Ascending aorta (tissue), 2 donors: ENCODE measurements around the gene ECE2. TPM values are rescaled to one million over a fixed set of nuclear protein-coding genes. Genes with fewer than 3 reads are reported as not detected.

Experiments
- DNase-seq, 2 donors: peaks; one replicate each; pipeline ENCODE4 v3.0.0-alpha.2; 2019; ENCODE audit warnings: low spot score in 2 of 2
- H3K27ac ChIP-seq, 2 donors: fragments of 200-600 bp; sonication (generic); one replicate each; pipeline ENCODE4 v1.5.1; 2016 to 2017; ENCODE audit warnings: mild to moderate bottlenecking in 1 of 2
- H3K27me3 ChIP-seq: fragments of 200-600 bp; sonication (generic); one replicate; pipeline ENCODE4 v1.5.1; 2017
- H3K36me3 ChIP-seq, 2 donors: fragments of 200-600 bp; sonication (generic); one replicate each; pipeline ENCODE4 v1.5.1; 2016
- H3K4me1 ChIP-seq, 2 donors: fragments of 200-600 bp; sonication (generic); one replicate each; pipeline ENCODE4 v1.5.1; 2016 to 2017; ENCODE audit warnings: mild to moderate bottlenecking in 1 of 2
- H3K4me3 ChIP-seq, 2 donors: fragments of 200-600 bp; sonication (generic); one replicate each; pipeline ENCODE4 v1.5.1; 2016 to 2017; ENCODE audit warnings: mild to moderate bottlenecking in 1 of 2
- H3K9me3 ChIP-seq, 2 donors: fragments of 200-600 bp; sonication (generic); one replicate each; pipeline ENCODE4 v1.5.1; 2016
- intact Hi-C: fragments of 100-400 bp; cut with DNase I; formaldehyde crosslinking; loops from one replicate; pipeline ENCODE4 v1.15.1; 2023
- total RNA-seq: library from RNA; depleted of rRNA; stranded (reverse); fragments of >200 nt; gene quantifications from one replicate; pipeline ENCODE4 v1.1.0, GENCODE V29; 2016
- TF ChIP-seq, protein P1 (sequence below), 3 experiments: fragments of 200-600 bp in 2 of 3; fragments of 450-650 bp in 1 of 3; sonication (generic) in 2 of 3; IDR thresholded peaks; one replicate each; pipeline ENCODE4 v1.5.1; 2016 to 2019; ENCODE audit warnings: antibody characterized with exemption in 3 of 3, mild to moderate bottlenecking in 1 of 3, moderate library complexity in 1 of 3

Gene ECE2
- total RNA-seq, 1 donor from 2014 or later, result not detected

DNA sequence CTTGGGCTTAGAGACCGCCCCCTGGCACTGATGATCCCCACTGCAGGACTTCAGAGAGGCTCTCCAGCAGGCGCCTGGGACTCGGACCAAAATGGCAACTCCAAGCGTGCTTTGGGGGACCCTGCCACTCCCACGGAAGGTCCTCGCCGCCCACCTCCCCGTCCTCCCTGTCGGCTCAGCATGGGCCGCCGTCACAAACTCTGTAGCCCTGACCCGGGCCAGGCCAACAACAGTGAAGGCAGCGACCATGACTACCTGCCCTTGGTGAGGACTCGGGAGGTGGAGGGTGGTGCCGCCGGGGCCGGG, 34.7 kb upstream of the ECE2 start:
- intact Hi-C loops, result no loop called here
- H3K36me3 ChIP-seq, result peaks cover 31 to 38% of the 10 kb centered on the region in 2 donors
- H3K27ac ChIP-seq, result no peak overlapping the region

GRCh38 chr3:184241447-184242296, 34.1 kb upstream of the ECE2 start:
- TF ChIP-seq, protein P1, sequence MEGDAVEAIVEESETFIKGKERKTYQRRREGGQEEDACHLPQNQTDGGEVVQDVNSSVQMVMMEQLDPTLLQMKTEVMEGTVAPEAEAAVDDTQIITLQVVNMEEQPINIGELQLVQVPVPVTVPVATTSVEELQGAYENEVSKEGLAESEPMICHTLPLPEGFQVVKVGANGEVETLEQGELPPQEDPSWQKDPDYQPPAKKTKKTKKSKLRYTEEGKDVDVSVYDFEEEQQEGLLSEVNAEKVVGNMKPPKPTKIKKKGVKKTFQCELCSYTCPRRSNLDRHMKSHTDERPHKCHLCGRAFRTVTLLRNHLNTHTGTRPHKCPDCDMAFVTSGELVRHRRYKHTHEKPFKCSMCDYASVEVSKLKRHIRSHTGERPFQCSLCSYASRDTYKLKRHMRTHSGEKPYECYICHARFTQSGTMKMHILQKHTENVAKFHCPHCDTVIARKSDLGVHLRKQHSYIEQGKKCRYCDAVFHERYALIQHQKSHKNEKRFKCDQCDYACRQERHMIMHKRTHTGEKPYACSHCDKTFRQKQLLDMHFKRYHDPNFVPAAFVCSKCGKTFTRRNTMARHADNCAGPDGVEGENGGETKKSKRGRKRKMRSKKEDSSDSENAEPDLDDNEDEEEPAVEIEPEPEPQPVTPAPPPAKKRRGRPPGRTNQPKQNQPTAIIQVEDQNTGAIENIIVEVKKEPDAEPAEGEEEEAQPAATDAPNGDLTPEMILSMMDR (IDR thresholded peaks at IDR 0.05), result peak in 1 of 3 experiments; percentile 24
- Histone ChIP-seq H3K36me3 (peaks cover 31 to 38% of the 10 kb centered on the region in 2 donors), H3K4me3 (no peak overlapping the region), H3K4me1 (no peaks in the 10 kb centered on the region), H3K27me3 (no peaks in the 10 kb centered on the region), H3K9me3 (no peaks in the 10 kb centered on the region), H3K27ac (no peak overlapping the region)
- DNase-seq, result no peak
- intact Hi-C loops, result no loop called here

More for the DNA sequence above, 34.7 kb upstream of the ECE2 start:
- no peak for DNase-seq
- no peaks in the 10 kb centered on the region for H3K27me3 ChIP-seq
- H3K4me1 ChIP-seq, result no peaks in the 10 kb centered on the region
- no peaks in the 10 kb centered on the region for H3K9me3 ChIP-seq
- TF ChIP-seq, protein P1 (IDR thresholded peaks at IDR 0.05), result no peak
- no peak overlapping the region for H3K4me3 ChIP-seq

- Histone ChIP-seq H3K4me3 (no peak overlapping the region), H3K27ac (no peak overlapping the region), H3K4me1 (no peaks in the 10 kb centered on the region), H3K27me3 (no peaks in the 10 kb centered on the region), H3K36me3 (peaks cover 31 to 38% of the 10 kb centered on the region in 2 donors), H3K9me3 (no peaks in the 10 kb centered on the region)
- DNase-seq, result no peak
- TF ChIP-seq, protein P1 (IDR thresholded peaks at IDR 0.05), result no peak
- intact Hi-C loops, result no loop called here
These were observed 33.5 kb upstream of the ECE2 start for GRCh38 chr3:184242297-184242685.

DNA sequence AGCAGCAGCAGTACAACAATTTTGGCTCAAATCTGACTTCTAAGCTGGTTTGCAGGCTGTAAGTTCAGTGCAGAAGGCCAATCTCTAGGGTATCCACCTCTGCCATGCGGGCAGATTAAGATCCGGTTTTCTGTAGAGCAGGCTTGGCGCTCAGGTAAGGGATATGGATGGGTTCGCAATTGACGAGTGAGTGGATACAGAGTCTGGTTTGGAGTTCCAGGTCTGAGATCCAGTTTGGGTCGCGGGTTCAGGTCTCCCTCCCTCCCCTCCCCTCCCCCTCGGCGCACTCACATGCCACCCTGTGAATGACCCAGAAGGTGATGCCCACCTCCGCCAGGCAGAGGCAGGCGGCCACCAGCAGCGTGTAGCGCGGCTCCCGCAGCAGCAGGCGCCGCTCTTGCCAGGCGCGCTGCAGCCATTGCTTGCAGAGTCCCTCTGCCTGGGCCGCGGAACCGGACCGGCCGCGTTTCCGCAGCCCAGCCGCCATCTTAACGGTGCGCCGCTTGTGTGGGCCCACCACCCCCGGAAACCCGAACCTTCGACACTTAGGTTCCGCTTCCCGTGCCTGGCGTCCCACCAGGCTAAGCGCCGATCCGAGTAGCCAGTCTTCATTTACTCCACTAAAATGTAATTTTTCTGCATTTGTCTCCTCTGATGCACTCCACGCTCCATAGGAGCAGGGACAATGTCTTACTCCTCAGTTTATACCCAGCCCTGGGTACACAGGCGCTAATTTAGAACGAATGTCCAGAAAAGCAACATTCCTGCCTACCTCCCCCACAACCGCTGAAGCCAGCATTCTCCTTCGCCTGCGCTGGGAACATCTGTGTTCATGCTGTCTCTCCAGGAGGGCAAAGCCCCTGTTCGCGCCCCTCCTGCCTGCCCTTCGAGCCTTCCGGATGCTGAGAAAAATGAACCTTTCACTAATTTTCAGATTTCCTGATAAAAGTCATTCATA, 27.1 kb upstream of the ECE2 start, which contains the start of gene ALG3:
Gene ALG3 (minus strand): TSS at position 509 of the 958 bp plus-strand sequence. CDS start 22 bp downstream, at position 487.
- Histone ChIP-seq H3K4me1 (peaks cover 0 to 14% of the 10 kb centered on the region in 2 donors), H3K27me3 (no peaks in the 10 kb centered on the region), H3K9me3 (no peaks in the 10 kb centered on the region), H3K27ac (peak within 1 kb of the TSS; percentile 58 to 64), H3K36me3 (peaks cover 18 to 21% of the 10 kb centered on the region in 2 donors), H3K4me3 (peak within 1 kb of the TSS; percentile 70 to 86)
- intact Hi-C loops, result loop anchor here (1.0 to 5.0 kb wide), 7 partner anchors 51 to 351 kb away; partner anchors contain the start of genes ABCF3, AP2M1, DVL3 and EIF2B5
- TF ChIP-seq, protein P1 (IDR thresholded peaks at IDR 0.05), result no peak
- DNase-seq, result peak in 1 of 2 donors; percentile 87

DNA sequence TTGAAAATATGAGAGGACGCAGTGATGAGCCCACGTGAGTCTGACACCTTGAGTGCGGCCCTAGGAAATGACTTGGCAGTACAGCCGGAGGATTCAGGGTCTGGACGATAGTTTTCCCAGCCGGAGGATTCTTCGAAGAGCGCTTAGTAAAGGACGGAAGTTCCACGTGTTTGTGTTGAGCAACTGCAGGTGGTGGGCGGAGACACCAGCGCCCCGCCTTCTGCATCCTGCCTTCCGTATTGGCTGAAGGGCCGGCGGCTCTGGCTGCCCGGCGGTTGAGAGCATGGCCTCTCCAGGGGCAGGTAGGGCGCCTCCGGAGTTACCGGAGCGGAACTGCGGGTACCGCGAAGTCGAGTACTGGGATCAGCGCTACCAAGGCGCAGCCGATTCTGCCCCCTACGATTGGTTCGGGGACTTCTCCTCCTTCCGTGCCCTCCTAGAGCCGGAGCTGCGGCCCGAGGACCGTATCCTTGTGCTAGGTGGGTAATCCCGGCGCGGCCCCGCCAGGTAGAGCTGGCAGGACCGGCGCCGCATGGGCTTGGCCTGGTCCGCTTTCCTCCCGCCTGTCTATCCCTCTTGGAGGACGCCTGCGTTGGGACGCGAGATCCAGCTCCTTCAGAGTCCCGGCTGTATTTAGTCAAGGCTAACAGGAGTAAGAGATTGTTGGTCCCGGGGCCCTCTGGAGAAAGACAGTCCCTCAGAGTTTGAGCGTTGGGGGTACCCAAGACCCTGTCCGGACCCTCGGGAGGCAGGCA, 26.2 kb upstream of the ECE2 start, which contains the start of gene EEF1AKMT4:
Gene EEF1AKMT4 (plus strand): TSS at position 261 of the 755 bp plus-strand sequence. CDS start 23 bp downstream, at position 284.
- Histone ChIP-seq H3K4me1 (peaks cover 0 to 14% of the 10 kb centered on the region in 2 donors), H3K9me3 (no peaks in the 10 kb centered on the region), H3K27me3 (no peaks in the 10 kb centered on the region), H3K36me3 (peaks cover 10 to 12% of the 10 kb centered on the region in 2 donors), H3K27ac (peak within 1 kb of the TSS; percentile 58 to 64), H3K4me3 (peak within 1 kb of the TSS; percentile 70 to 86)
- intact Hi-C loops, result loop anchor here (1.0 to 5.0 kb wide), 9 partner anchors 50 to 352 kb away; partner anchors contain the start of genes ABCC5, ABCF3, AP2M1 and DVL3
- peak; percentile 84 to 98 for DNase-seq
- TF ChIP-seq, protein P1 (IDR thresholded peaks at IDR 0.05), result peak; percentile 35 to 59 (median 56)
